ENCODE results near the gene OR2C3. TPM values are rescaled to one million over a fixed set of nuclear protein-coding genes. Genes with fewer than 3 reads are reported as not detected.
"Not testable (repeated sequence)": the region's sequence is repeated elsewhere in the genome, so short reads cannot be mapped to it uniquely, and the experiment has no call there.

Gene OR2C3
- not detected in 2 replicates for total RNA-seq

DNA sequence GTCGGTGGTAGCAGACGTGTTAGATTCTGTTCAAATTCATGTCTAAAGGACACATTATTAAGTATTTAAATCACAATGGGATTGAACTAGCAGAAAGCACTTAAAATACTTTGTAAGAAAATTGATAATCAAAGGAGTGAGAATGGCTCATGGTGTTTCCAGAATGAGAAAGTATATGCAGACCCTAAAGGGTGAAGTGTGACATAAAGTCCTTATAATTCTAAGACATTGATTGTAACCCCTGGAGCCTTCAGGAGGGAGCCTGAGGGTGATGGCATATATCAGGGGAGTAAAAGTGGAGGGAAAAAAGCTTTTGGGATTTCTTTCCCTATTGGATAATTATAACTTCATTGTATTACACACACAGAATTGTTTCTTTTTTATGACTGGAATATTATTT is at the start of gene OR2C3:
Gene OR2C3, minus strand, starts transcription at position 101 of the 400 bp plus-strand sequence. CDS start 3,929 bp downstream, outside the sequence.
- intact Hi-C loops (cut with micrococcal nuclease): no loop called here

DNA sequence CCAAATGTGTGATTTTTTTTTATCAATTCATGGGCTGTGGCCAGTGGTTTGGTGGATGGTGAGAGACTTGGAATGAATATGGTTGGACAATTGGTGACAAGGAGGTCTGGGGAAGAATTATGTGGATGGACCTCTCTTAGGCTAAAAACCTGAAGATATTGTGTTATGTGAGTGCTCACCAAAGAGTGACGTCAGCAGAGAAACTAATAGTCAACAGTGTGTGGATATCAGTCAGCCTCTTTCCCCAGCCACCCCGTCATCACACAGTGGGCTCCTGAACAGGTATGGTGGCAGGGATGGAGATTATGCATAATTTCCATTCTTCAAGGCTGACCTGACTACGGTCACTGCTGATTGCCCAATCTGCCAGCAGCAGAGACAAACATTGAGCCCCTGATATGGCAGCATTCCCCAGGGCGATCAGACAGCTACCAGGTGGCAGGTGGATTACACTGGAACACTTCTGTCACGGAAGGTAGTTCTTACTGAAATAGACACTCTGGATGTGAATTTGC is 42.8 kb upstream of the OR2C3 start:
- intact Hi-C loops (cut with micrococcal nuclease): no loop called here

DNA sequence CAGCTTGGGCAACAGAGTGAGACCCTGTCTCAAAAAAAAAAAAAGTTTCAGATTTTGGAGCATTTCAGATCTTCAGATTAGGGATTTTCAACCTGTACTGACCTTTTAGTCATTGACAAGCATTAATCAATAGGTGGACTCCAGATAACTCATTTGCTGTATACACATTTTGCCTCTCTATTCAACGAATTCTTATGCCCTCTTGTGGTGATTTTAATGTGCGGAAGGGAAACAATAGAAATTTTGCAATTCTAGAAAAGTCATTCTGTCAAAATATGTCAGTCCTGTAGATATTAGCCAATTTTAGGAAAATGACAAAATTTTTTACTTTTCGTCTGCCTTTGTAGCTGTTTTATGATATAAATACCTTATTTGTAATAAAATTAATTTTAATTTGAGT is 40.3 kb upstream of the OR2C3 start:
- intact Hi-C loops (cut with micrococcal nuclease): loop anchor here (1.0 kb wide), 2 partner anchors 186 to 204 kb away; no protein-coding TSS in a partner anchor

DNA sequence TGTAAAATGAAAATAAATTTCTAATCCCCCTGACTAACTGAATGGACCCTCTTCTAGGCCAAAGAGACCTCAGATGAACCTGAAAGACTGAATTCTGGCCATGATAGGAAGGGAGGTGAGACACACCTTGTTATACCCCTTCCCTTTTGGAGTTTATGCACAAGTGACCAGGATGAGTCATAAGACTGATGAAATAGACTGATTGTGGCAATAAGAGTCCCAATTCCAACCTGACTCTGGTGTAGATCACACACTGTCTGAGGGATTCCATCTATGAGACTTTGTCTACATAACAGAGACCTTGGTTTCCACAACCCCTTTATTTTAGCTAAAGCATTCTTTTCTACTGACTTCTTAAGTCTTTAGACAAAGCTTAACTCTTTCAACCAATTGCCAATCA is 38.4 kb upstream of the OR2C3 start:
- intact Hi-C loops (cut with micrococcal nuclease): no loop called here

DNA sequence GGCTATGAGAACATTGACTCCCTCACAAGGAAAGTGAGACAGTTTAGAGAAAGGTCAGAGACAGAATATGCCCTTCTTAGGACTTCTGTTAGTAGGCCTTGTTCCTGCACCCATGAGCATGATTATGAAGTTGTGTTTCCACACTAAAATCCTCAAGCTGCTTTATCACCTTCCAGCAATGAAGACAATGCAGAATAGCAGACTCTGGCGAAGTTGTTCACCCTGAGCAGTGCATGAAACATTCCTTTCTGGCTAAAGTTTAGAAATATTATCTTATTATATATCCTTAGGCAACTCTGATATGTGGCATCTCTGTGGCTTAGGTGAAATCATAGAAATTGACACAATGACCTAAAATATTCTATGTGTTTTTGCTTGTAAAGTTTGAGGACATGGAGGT is 38.0 kb upstream of the OR2C3 start:
- intact Hi-C loops (cut with micrococcal nuclease): no loop called here

DNA sequence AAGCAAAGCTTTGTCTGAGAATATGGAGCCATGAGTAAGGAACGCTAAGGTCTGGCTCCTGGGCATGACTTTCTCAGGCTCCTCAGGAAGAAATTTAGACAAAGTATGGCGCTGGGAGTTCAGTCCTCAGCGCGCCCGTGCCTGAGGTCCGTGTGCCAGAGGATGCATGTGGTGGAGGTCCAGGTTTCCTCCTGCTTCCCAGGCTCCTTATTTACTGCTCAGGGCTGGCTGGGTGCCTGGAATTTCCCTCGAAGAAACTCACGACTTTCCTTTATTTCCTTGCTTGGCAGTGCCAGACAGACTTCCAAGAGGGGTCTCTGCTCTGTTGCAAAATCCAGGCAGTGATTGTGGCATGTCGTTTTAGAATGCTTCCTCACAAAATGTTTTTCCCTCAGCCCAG is 26.0 kb upstream of the OR2C3 start:
- intact Hi-C loops (cut with micrococcal nuclease): no loop called here

DNA sequence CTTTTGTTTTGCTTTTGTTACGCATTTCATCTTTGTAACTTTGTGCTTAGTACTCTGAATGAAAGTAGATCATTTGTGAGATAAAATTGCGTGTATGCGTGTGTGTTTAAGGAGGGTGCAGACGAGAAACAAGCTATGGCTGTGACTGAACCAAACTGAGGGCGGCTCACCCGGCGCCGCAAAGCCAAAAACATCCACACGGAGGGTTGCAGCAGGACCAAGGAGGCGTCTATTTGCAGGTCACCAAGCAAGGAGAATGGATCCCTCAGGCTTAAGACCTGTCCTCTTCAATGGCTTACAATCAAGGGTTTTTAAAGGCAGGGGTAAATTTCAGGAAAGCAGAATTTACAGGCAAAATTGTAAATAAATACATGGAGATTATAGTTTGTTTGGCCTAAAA is 25.5 kb upstream of the OR2C3 start:
- intact Hi-C loops (cut with micrococcal nuclease): no loop called here

DNA sequence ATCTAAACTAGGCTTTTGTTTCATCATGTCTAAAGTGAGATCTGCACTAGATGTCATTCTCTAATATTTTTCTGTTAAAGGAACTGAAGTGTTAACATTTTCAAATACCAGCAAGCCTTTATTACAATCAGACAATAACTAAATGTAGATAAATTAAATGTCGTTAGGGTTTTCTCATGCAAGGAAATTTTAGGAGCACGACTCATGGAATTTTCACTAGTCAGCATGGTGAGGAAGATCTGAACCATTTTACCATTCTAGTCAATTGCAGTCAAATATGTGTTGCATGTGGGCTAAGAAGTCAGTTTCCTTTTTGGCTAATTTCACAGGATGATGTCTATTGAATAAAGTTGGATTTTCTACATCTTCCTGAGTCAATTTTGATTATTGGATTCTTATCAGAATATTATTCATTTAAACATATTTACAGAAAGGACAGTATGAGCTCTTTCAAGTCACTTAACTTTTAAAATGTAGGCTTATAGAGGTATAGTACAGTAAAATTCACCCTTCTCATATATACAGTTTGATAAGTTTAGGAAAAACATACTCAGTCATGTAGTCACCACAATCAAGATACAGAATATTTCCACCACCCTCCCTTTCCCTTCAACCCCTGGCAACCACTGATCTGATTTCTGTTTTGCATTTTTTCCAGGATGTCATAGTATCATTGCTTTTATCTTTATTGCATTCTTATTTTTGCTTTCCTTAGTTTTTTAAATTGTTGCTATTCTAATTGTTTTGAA is 21.9 kb upstream of the OR2C3 start:
- intact Hi-C loops (cut with micrococcal nuclease): no loop called here

DNA sequence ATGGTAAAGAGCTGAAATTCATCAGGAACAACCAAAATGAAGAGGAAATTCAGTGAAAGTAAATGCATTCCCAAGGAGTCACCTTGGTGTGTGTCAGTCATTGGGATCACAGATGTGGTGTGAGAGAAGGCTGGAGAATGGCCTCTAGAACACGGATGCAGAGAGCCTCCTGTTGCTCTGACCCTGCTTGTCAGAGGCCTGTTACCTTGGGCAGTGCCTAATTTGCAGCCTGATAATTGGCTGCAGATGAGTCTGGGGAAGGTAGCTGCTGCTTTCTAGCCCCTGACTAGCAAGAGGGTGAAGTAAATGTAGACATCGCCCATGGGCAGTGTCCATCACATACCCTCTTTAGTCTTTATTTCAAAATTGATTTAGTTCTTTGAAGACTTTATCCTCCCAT is 16.0 kb upstream of the OR2C3 start:
- intact Hi-C loops (cut with micrococcal nuclease): no loop called here

DNA sequence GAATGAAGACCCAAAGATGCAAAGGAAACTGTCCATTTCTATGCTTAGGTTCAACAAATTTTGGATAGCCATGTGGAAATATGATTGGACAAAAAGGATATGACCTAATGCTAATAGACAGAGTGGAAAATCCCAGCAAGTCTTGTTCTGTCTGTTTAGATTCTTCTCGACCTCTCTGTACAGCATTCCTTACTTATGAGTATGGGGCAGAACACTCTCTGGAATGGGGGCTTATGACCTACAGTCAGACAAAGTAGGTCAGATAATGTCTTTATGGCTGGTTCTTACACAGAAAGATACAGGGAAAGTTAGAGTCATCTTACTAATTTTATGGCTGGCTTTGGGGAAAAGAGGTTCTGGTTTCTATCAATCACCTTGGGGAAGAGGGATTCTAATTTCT is 15.5 kb upstream of the OR2C3 start:
- intact Hi-C loops (cut with micrococcal nuclease): no loop called here

DNA sequence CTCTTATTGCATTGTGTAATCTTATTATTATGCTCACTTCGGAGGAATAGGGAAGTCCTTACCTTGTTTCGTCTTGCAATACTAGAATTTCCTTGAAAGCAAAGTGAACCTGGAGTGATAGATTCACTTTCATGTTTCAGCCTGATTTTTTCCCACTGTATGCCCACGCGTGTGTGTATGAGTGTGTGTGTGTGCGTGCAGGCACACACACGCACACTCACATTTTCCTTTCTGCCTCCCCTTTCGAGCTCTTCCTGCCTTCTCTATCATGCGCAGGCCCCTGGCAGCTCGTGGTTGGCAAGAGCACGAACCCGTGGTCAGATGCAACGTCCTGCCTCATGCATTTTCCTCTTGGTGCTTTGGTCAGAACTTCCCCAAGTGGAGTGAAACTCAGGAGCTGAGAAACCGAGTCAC is 12.5 kb upstream of the OR2C3 start, which contains the start of gene GCSAML:
Gene GCSAML, plus strand, starts transcription at position 366 of the 414 bp plus-strand sequence. CDS start 58 bp downstream, outside the sequence.
- intact Hi-C loops (cut with micrococcal nuclease): no loop called here

DNA sequence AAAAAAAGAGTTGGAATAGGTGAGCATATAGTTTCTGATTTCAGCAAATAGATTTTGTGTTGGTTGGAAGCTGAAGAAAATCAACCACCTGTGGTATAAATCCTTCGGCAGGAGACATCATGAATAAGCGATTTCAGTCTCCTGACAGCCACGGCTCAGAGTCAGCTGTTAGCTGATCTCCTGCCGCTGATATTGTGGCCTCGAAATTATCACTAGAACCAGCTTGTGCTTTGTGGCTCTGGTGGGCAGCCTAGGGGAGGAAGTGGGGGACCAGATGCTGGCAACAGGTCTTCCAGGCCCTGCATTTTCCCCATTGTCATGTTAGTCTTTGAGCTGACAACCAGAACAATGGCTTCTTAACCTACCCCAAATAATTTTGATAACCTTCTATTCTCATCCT is 11.9 kb upstream of the OR2C3 start:
- intact Hi-C loops (cut with micrococcal nuclease): no loop called here

DNA sequence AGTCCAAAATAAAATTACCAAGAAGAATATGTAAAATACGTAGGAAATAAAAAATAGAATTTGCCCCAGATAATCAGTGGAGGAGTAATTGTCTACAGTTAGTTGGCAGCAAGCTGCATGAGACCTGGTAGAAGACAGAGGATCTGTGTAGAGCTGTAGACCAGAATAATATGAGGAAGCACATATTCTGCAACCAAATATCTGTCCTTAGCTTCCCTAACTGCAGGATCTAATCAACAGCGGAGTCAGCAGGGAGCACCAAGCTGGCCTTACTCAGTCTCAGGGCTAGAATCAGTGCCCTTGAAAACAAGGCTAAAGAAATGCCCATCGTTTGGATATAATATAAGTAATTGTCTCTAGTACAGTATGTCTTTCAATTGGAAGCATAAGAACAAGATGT is 6.6 kb upstream of the OR2C3 start:
- intact Hi-C loops (cut with micrococcal nuclease): no loop called here

DNA sequence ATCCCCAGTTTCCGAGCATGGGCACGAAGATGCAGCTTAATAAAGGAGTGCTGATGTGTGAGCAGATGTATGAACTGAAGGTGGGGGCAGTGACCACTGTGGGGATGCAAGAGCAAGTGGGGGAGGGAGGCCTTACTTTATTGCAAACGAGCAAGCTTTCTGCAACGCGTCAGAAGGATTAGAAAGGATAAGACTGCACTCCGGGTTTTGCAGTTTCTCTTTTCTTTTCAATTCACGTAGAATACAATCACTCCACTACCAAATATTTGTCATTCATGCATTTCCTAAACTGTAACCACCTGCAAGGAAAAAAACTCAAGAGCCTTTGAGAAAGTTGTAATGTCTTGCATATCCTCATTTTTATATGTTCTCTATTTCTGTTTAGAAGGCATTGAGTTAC is 4.3 kb upstream of the OR2C3 start:
- intact Hi-C loops (cut with micrococcal nuclease): no loop called here

DNA sequence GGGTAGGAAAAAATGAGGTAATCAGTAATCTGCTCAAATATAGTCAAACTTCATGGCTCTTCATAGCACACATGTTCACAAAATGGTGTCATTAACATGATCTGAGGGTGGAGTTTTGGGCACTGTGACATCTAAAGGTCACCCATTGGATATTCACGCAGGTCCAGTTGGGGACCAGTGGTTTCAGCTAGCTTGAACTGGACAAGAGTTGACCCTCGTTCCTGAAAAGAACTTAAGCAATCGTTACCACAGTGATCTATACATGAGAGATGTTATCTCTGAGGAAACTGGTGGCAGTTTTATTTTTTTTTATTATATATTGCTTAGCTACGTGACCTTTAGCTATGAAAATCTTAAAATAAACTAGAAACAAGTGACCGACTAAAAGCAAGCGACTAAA is 3.0 kb upstream of the OR2C3 start:
- intact Hi-C loops (cut with micrococcal nuclease): no loop called here

DNA sequence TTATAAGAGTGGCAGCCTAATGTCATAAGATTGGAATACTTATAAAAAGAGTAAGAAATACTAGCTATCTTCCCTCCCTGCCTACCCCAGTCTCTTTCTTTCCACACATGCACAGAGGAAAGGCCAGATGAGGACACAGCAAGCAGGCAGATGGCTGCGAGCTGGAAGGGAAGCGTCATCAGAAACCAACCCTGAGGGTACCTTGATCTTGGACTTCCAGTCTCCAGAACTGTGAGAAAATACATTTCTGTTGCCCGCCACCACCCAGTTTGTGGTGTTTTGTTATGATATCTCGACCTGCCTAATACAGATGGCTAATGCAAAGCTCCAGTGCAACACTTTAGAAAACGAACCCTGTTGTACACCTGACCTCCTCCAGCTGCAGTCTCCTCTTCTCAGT is 2.3 kb upstream of the OR2C3 start:
- intact Hi-C loops (cut with micrococcal nuclease): no loop called here

DNA sequence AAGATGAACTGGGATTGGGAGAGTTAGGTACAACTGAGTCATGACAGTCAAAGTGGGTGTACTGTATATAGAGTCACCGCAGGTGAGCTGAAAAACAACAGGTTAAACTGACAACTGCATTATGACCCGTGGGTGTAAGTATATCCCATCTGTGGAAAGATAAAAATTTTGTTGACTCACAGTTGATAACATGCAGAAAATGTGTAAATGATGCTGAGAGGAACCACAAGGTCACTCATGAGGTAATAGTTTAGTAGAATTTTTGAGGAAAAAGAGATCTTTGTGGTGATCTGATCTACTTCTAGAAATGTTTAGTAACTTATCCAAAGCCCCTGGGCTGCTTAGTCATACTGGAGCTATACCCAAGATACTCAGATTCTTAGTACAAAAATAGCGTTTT is 838 bp downstream of the OR2C3 start:
- intact Hi-C loops (cut with micrococcal nuclease): no loop called here

DNA sequence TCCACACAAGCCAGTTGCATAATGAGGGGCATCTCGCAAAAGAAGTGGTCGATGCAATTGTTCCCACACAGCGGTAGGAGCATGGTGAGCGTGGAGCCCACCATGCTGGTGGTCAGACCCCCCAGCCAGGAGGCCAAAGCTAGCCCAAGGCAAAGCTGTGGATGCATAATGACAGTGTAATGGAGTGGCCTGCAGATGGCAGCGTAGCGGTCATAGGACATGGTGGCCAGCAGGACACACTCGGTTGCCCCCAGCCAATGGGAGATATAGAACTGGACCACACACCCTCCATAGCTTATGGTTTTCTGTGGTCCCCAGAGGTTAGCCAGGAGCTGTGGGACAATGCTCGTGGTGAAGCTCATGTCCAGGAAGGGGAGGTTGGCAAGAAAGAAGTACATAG is 4.3 kb downstream of the OR2C3 start:
- intact Hi-C loops (cut with micrococcal nuclease): no loop called here

DNA sequence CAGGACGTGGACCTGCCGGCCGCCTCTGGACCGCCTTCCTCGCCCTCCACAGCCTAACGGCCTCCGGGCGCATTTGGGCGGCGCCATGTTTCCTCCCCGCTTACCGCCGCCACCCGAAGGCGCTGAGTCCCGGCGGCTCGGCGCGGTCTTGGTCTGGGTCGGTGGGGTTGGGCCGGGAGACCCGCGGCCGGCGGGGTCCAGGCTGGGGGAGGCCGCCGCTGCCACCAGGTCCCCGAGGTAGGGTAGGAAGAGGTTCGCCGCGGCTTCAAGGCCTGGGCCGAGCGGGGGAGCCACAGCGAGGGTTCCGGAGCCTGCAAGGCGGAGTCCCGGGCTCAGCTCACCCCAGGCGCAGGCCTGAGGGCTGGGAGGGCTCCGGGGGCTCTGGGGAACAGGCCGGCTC is 5.5 kb downstream of the OR2C3 start:
- intact Hi-C loops (cut with micrococcal nuclease): no loop called here

DNA sequence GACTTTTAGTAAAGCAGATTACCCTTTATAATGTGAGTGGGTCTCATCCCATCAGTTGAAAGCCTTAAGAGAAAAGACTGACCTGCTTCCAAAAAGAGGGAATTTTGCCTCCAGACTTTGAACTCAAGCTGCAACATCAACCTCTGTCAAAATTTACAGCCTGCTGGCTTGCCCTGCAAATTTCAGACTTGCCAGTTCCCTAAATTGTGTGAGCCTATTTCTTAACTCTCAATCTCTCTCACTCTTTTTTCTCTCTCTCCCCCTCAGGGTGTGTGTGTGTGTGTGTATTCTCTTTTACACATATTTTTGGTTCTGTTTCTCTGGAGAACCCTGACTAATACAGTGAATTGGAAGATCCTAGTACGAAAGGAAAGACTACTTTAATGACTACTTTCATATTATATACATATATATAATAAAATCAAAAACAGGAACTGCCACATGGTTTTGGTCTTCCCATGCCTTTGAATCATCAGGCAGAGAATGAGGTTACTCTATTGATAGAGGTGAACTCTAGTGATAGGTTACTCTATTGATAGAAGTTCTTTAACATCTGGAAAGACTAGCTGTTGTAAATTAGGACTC is 6.4 kb downstream of the OR2C3 start:
- intact Hi-C loops (cut with micrococcal nuclease): no loop called here

DNA sequence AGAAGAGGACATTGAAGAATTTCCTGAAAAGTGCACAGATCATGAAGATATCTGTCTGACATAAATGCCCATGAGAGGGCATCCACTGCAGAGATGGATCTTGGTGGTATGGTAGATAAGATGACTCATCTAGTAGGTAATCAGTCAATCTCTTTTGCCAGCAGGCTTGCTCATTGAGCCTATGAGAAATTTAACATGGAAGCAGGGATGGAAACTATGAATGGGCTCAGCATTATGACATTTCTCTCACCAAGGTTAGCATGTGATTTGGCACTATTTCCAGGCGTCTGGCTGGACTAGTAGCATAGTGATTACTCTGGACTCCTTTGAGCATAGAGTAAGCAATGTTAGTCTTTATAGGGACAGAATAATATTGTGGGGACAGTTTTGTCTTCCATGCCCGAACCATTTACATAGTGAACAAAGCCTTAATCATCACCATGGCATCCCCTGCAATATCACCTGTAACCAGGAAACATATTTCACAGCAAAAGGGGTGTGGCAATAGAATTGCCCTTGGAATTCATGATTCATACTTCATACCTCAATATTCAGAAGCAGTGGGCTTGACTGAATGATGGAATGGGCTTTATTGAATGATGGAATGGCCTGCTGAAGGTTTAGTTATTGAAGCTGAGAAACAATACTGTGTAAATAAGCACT is 7.3 kb downstream of the OR2C3 start:
- intact Hi-C loops (cut with micrococcal nuclease): no loop called here

DNA sequence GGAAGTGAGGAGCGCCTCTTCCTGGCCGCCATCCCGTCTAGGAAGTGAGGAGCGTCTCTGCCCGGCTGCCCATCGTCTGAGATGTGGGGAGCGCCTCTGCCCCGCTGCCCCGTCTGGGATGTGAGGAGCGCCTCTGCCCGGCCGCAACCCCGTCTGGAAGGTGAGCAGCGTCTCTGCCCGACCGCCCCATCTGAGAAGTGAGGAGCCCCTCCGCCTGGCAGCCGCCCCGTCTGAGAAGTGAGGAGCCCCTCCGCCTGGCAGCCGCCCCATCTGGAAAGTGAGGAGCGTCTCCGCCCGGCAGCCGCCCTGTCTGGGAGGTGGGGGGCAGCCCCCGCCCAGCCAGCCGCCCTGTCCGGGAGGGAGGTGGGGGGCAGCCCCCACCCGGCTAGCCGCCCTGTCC is 14.4 kb downstream of the OR2C3 start:
- intact Hi-C loops (cut with micrococcal nuclease): not testable (repeated sequence)

DNA sequence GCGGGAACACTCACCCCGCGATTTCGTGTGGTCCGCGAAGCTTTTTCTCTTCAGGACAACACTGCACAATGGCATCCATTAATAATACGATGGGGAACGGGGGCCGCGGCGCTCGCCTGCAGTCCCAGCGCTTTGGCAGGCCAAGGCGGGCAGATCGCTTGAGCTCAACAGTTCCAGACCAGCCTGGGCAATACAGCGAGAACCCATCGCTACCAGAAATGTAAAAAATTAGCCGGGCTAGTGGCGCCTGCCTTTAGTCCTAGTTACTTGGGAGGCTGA is 17.7 kb downstream of the OR2C3 start:
- intact Hi-C loops (cut with micrococcal nuclease): no loop called here

All from T-helper 1 cell treated with Interleukin-12 subunit alpha and Interleukin-12 subunit beta and Interleukin-4 antibody, amounts not matched to agents 30 ng/mL and 1 ng/mL, for 36 hours (primary cell).